ENCODE measurements around the gene DMKN.

Gene DMKN

DNA sequence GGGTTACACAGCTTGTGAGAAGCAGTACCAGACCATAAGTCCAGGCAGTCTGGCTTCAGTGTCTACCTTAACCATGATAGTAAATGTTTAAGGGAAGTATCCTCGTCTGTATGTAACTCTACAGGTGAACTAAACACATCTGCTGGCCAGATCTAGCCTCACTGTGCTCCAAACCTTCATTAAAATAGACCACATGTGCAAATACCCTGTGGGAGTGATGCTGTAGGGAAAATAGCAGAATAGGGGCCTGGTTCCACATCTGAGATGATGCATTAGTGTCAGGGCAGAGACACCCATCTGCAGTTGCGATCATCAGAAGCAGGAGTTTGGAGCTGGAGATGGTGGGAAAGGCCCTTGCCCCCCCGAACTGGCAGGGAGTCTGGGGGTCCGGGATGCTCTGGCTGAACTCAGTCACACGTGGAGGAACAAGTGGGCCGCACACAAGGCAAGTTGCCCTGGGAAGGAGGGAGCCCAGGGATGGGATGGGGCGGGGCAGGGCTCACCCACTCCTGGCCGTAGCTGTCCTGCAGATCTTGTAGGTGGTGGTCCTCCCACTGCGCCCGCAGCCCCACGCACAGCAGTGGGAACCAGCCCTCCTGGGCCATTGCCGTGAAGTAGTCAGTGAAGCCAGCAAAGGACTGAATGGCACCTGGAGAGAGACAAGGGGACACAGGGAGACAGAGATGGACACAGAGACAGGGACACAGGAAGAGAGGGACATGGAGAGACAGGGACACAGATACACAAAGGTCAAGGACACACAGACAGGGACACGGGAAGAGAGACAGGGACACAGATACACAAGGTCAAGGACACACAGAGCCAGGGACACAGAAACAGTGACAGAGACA is 39.3 kb upstream of the DMKN start:
- Histone ChIP-seq H4K20me1 (ENCODE audit: control insufficient read depth, insufficient read depth, low read depth, low read length) (no peaks in the 10 kb centered on the region), H3K4me1 (ENCODE audit: control insufficient read depth, low read length) (no peaks in the 10 kb centered on the region), H3K9me2 (replicated peaks; ENCODE audit: control insufficient read depth, low read length) (no peaks in the 10 kb centered on the region), H3K4me3 (ENCODE audit: low read length) (no peak overlapping the region), H3K27me3 (ENCODE audit: control insufficient read depth, low read length) (no peaks in the 10 kb centered on the region), H3K9me3 (ENCODE audit: control insufficient read depth, insufficient read depth, low read length) (no peaks in the 10 kb centered on the region), H3K79me2 (ENCODE audit: control insufficient read depth, low read length) (no peaks in the 10 kb centered on the region), H3K36me3 (ENCODE audit: control insufficient read depth, low read length) (0 out of 2 replicates have a peak, but pooled peaks cover 3% of the 10 kb centered on the region), H3K4me2 (ENCODE audit: low read length) (no peak overlapping the region), H3K27ac (ENCODE audit: low read depth, low read length) (no peak overlapping the region), H3F3A (ENCODE audit: control insufficient read depth, insufficient read depth) (no peaks in the 10 kb centered on the region)
- TF ChIP-seq, protein P1, sequence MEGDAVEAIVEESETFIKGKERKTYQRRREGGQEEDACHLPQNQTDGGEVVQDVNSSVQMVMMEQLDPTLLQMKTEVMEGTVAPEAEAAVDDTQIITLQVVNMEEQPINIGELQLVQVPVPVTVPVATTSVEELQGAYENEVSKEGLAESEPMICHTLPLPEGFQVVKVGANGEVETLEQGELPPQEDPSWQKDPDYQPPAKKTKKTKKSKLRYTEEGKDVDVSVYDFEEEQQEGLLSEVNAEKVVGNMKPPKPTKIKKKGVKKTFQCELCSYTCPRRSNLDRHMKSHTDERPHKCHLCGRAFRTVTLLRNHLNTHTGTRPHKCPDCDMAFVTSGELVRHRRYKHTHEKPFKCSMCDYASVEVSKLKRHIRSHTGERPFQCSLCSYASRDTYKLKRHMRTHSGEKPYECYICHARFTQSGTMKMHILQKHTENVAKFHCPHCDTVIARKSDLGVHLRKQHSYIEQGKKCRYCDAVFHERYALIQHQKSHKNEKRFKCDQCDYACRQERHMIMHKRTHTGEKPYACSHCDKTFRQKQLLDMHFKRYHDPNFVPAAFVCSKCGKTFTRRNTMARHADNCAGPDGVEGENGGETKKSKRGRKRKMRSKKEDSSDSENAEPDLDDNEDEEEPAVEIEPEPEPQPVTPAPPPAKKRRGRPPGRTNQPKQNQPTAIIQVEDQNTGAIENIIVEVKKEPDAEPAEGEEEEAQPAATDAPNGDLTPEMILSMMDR (IDR thresholded peaks at IDR 0.05; ENCODE audit: low read depth, low read length, poor library complexity, severe bottlenecking) = no peak
- TF ChIP-seq EZH2phosphoT487 (IDR thresholded peaks at IDR 0.05; ENCODE audit: borderline replicate concordance, low read length) = no peak

DNA sequence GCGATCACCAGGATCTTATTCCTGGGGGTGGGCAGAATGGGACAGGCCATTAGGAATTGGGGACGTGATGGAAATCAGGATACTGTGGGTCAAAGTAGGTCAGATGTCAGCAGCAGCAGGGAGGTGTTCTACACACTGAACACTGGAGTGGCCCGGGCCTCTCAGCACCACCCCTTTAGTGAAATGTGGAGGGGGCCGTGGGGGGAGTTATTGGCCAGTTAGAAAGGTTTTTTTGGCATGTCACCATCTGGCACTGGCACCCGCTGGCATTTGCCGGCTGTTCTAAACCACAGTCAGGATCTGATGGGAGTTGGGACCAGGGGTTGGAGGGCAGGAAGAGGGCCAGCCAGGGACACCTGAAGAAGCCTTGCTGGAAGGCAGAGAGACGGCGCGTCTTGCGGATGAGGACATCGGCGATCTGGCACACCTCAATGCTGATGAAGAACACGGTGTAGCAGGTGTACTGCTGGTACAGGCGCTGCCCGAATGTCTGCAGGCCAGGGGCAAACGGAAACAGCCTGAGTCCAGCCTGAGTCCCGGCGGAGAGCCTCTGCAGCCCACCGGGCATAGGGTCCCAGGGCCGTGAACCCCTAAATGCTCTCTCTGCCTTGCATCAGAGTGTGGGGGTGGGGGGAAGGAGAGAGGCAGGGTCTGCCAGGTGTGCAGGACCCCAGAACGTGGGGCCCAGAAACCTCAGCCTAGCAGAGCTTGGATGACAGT is 37.8 kb upstream of the DMKN start:
- Histone ChIP-seq H3K4me1 (ENCODE audit: control insufficient read depth, low read length) (peaks cover 7% of the 10 kb centered on the region), H3K27ac (ENCODE audit: low read depth, low read length) (no peak overlapping the region), H3K27me3 (ENCODE audit: control insufficient read depth, low read length) (no peaks in the 10 kb centered on the region), H3K4me3 (ENCODE audit: low read length) (no peak overlapping the region), H3K4me2 (ENCODE audit: low read length) (no peak overlapping the region), H3K9me2 (replicated peaks; ENCODE audit: control insufficient read depth, low read length) (no peaks in the 10 kb centered on the region), H3K36me3 (ENCODE audit: control insufficient read depth, low read length) (peaks cover 9% of the 10 kb centered on the region), H4K20me1 (ENCODE audit: control insufficient read depth, insufficient read depth, low read depth, low read length) (peaks cover 2% of the 10 kb centered on the region; the same call in 1 of the 2 replicates), H3F3A (ENCODE audit: control insufficient read depth, insufficient read depth) (no peaks in the 10 kb centered on the region), H3K79me2 (ENCODE audit: control insufficient read depth, low read length) (peaks cover 10% of the 10 kb centered on the region), H3K9me3 (ENCODE audit: control insufficient read depth, insufficient read depth, low read length) (no peaks in the 10 kb centered on the region)
- TF ChIP-seq, protein P1 (IDR thresholded peaks at IDR 0.05; ENCODE audit: low read depth, low read length, poor library complexity, severe bottlenecking) = no peak
- TF ChIP-seq EZH2phosphoT487 (IDR thresholded peaks at IDR 0.05; ENCODE audit: borderline replicate concordance, low read length) = no peak

DNA sequence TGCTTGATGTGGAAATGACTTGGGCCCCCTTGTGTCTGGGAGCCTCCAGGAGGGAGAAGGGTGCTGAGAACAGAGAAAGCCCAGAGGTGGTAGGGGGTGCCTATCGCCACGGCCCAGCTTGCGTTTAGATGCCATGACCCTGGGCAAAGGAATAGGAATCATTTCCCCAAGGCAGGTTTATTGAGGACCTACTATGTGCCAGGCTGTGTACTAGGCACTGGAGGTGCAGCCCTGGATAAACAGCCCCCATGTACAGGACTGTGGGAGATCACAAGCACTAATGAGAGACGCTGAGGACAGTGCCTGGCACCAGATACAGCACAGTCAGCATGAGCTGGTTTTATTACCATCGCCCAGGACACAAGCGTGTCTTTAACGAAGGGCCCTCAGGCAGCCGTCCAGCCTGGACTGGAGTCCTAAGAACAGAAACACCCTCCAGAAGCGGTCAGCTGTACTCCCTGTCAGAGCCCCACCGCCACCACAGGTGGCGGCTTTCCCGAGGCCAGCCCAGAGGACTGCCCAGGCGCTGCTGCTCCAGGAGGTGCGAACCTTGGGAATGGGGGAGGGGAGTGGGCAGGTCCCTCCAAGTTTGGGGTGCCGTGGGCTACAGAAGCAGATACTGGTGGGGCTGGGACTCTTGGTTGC is 36.6 kb upstream of the DMKN start:
- TF ChIP-seq EZH2phosphoT487 (IDR thresholded peaks at IDR 0.05; ENCODE audit: borderline replicate concordance, low read length) = no peak
- TF ChIP-seq, protein P1 (IDR thresholded peaks at IDR 0.05; ENCODE audit: low read depth, low read length, poor library complexity, severe bottlenecking) = no peak
- Histone ChIP-seq H3K4me3 (ENCODE audit: low read length) (no peak overlapping the region), H4K20me1 (ENCODE audit: control insufficient read depth, insufficient read depth, low read depth, low read length) (peaks cover 2% of the 10 kb centered on the region; the same call in 1 of the 2 replicates)

More for the DNA sequence above, 36.6 kb upstream of the DMKN start:
- Histone ChIP-seq H3K27ac (ENCODE audit: low read depth, low read length) (no peak overlapping the region), H3F3A (ENCODE audit: control insufficient read depth, insufficient read depth) (no peaks in the 10 kb centered on the region), H3K4me1 (ENCODE audit: control insufficient read depth, low read length) (peaks cover 9% of the 10 kb centered on the region), H3K9me2 (replicated peaks; ENCODE audit: control insufficient read depth, low read length) (no peaks in the 10 kb centered on the region), H3K4me2 (ENCODE audit: low read length) (no peak overlapping the region), H3K79me2 (ENCODE audit: control insufficient read depth, low read length) (peaks cover 23% of the 10 kb centered on the region), H3K9me3 (ENCODE audit: control insufficient read depth, insufficient read depth, low read length) (no peaks in the 10 kb centered on the region), H3K36me3 (ENCODE audit: control insufficient read depth, low read length) (peaks cover 12% of the 10 kb centered on the region), H3K27me3 (ENCODE audit: control insufficient read depth, low read length) (no peaks in the 10 kb centered on the region)

Data from DOHH2 (cell line).